Endothelial cell of umbilical vein (primary cell): ENCODE data around the gene NLGN1.

Experiments used
- CTCF ChIP-seq, 2 donors: IDR thresholded peaks; 1 replicate in 1 of 2; 2 replicates in 1 of 2; pipeline ENCODE4 v1.5.1; 2011; ENCODE audit warnings: low read length in 2 of 2, mild to moderate bottlenecking in 2 of 2, moderate library complexity in 2 of 2, control low read depth in 1 of 2, inconsistent platforms in 1 of 2, low read depth in 1 of 2; ENCODE audit not compliant: insufficient read depth in 1 of 2; ENCODE audit errors: extremely low read depth in 1 of 2
- EZH2 ChIP-seq: IDR thresholded peaks from 2 replicates; pipeline ENCODE4 v1.6.1; 2012; ENCODE audit warnings: borderline replicate concordance, low read depth, mild to moderate bottlenecking, moderate library complexity, low read length, inconsistent platforms; ENCODE audit not compliant: severe bottlenecking
- JUN ChIP-seq: IDR thresholded peaks from 2 replicates; pipeline ENCODE4 v1.6.1; 2011; ENCODE audit warnings: borderline replicate concordance, low read depth; ENCODE audit not compliant: insufficient read length, insufficient read depth
- MAX ChIP-seq: IDR thresholded peaks from 2 replicates; pipeline ENCODE4 v1.6.1; 2011; ENCODE audit not compliant: insufficient read depth, insufficient read length
- MYC ChIP-seq: IDR thresholded peaks from one replicate; pipeline ENCODE4 v1.6.1; 2011; ENCODE audit warnings: mild to moderate bottlenecking, low read depth, low read length
- POLR2A ChIP-seq: IDR thresholded peaks from 2 replicates; pipeline ENCODE4 v1.6.1; 2012; ENCODE audit warnings: low read depth, mild to moderate bottlenecking, control low read depth, low read length

GRCh38 chr3:173814809-173815208 lies 417.3 kb downstream of the NLGN1 start:
- no peak for TF ChIP-seq POLR2A
- TF ChIP-seq CTCF (IDR thresholded peaks at IDR 0.05; ENCODE audit: extremely low read depth in 1 of 2, insufficient read depth in 1 of 2, low read depth in 1 of 2, low read length in 2 of 2) = no peak
- TF ChIP-seq JUN = no peak
- no peak for TF ChIP-seq EZH2
- TF ChIP-seq MAX = no peak
- TF ChIP-seq MYC = no peak
